NCI-H524 treated with DMSO at 0.1 percent for 48 hours (cell line): ENCODE data around the gene PAK2.
"Not testable (repeated sequence)": the region's sequence is repeated elsewhere in the genome, so short reads cannot be mapped to it uniquely, and the experiment has no call there.

Experiments used
- DNase-seq: peaks from one replicate; lab custom pipeline; 2025; lab: John Stamatoyannopoulos, UW

The PAK2 gene

DNA sequence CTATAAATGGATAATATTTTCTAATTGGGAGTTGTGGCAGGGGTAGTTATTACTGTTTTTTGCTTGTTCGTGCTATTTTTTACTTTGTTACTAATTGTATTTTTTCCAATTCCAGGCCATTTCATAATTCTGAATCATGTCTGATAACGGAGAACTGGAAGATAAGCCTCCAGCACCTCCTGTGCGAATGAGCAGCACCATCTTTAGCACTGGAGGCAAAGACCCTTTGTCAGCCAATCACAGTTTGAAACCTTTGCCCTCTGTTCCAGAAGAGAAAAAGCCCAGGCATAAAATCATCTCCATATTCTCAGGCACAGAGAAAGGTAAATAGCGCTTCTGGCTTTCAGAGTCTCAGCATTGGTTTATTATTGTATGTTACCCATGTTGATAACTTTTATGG is 42.9 kb downstream of the PAK2 start:
- no peak for DNase-seq

DNA sequence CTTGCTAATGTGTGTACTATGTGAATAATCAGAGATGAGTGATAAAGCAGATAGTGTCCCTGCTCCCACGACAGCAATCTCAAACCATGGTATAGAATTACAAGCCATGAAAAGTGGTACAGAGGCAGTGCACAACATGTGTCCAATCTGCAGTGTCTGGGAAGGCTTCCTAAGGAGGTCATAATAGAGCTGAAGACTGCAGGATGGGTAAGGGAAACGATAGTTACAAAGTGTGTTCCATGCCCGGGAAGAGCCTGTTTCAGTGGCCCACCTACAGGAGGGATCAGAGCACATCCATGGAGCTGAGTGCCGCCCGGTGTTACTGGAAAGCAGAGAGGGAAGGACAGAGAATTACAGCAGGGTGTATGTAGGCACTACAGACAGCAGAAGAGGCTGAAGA is 48.9 kb downstream of the PAK2 start:
- DNase-seq = no peak

DNA sequence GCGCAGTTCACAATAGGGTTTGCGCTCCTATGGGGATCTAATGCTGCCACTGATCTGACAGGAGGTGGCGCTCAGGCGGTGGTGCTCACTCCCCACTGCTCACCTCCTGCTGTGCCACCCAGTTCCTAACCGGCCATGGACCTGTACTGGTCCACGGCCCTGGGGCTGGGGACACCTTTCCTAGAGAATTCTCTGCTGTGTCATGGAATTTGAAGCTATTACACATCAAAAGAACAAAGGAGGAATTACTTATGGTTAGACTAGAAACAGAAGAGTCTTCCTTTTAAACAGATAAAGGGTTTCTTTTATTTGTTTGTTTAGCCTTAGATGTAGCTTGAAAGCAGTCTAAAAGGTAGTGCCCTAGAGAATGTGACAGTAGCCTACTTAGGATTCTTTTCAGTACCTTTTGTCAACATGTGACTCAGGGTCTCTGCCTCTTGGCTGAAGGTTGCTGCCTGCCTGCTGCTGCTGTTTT is 50.3 kb downstream of the PAK2 start:
- no peak for DNase-seq

DNA sequence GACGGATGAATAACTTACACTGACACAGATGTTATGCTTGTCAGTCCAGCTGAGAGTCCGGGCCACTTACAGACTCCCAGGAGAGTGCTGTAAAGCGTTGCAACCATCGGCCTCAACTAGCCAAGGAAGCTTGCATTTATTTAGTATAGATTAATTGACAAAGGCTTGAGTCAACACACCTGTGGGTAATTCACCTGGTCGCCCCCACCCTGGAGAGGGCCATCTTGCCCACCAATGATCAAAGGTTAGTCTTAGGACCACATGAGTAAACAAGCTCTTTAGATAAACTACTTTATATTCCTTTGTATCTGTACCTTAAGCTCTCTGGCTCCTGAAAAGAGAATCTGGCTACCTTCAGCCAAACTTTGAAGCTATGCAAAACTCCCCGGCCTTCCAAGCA is 51.0 kb downstream of the PAK2 start:
- no peak for DNase-seq

DNA sequence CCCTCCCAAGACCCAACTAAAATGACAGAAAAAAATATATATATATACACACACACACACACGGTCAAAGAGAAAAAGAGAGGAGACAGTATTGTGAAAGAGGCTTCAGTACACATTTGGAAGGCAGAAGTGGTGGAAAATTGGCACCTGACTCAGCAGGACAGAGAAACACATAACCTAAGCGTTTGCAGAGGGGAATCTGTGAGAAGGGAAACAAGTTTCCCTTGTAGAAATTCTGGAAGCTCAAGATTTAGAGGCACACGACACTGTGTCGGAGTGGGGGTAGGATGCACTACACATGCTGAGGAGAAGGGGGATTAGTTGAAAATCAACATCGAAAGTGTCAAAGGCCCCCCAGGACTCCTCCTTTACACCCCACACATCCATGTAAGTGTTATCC is 53.1 kb downstream of the PAK2 start:
- DNase-seq = no peak

DNA sequence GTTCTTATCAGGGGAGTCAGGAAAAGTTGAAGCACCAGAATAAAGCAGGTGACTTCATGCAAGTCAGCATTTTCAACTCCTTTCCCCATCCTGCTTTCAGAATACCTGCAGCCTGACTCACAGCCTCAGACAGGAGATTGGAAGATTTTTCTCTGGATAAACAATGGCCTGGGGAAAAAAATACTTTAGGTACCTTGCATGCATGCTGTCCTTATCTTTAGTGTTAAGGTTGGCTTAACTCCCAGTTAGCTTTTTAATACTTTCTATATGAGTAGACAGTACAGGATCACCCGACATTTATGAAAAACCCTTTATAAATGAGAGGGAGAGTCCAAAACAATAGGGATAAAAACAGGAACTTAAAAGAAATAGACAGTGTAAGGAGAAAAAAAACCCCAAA is 53.6 kb downstream of the PAK2 start:
- no peak for DNase-seq

DNA sequence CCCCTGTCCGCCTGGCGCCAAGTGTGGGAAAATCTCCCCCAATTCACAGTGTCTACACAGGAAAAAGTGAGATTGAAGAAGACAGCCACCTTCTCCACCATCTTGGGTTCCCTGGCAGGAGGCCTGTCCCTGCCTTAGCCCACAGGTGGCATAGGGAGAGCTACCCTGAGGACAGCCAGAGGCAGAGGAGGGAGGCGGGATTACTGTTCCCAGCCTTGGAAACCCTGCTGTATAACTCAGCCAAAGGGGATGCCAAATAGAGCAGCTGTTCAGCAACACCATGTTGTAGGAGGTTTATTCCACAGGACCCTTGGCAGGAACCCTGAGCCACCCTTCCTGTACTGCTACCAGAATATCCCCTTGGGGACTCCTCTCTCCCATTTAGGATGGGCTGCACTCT is 54.8 kb downstream of the PAK2 start:
- no peak for DNase-seq

DNA sequence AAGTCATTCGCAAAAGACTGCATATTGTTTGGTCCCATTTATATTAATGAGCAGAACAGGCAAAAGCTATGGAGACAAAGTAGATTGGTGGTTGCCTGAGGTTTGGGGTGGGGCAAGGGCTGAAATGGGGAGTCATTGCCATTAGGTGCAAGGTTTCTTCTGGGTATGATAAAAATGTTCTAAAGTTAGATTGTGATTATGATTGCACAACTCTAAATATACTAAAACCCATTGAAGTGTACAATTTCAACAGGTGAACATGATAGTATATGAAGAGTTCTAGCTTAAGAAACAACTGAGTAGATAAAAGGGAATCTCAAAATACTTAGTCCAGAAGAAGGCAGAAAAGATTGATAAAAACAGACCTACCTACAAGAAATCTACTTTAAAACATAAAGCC is 56.7 kb downstream of the PAK2 start:
- no peak for DNase-seq

DNA sequence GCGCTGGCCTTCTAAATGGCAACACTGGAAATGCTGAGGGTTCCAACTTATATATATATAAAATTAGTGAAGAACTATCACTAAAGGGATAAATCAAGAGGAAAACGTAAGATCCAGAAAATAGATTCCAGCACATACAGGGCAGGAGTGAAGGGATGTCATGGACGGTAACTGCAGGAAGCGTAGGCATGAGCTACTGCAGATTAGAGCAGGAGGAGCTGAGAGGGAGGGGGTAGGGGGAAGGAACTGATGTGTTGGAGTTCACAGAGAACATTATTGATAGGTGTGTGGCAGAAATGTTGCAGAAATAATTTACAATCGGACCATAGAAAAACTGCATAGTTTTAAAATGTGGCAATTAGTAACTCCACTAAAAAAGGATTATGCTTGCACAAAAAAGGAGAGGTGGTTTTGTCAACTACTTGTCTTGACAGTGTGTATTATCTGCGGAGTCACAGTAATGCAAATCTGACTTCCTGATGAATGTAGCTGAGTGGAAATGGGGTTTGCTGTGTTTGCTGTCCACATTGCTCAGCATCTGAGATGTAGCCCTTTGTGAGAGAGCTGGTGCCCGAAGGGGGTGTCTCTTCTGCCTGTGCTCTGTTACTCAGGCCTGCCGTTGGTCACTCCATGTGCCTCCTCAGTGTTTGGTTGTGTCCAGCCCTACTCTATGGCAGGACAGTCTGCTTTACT is 61.2 kb downstream of the PAK2 start:
- no peak for DNase-seq

DNA sequence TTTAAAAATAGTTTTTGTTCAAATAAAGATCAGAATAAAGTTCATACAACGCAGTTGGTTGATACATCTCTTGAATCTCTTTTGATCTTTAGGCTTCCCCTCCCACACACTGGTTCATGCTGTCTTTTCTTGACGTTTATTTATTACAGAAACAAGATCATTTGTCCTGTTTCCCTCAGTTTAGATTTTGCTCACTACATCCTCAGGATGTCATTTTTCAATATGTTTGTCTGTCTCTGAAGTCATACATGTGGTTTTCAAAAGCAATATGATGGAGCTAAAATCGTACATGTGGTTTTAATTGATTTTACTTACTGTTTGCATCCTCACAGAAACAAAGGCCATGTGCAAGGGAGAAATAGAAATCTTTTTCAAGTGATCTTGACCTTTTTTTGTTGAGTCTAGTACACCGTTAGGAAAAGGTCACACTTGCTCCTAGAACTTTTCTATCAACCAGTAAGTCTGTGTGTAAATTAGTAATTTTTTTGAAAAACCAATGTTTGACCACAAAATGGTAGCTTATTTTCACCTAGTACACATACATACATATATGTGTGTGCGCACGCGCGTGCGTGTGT is 64.3 kb downstream of the PAK2 start:
- DNase-seq = no peak

DNA sequence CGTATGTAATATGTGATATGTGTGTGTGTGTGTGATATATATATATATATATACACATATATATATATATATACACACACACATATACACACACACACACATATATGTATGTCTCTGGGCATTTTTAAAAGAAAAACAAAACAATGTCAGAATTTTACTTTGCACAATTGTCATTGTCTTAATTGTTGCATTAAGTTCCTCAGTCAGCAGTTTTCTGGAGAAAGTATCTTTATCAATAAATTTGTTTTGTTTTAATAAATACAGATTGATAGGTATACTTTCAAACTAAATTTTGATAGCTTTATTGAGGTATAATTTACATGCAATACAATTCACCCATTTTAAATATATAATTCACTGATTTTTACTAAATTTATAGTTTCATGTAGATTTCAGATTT is 65.1 kb downstream of the PAK2 start:
- no peak for DNase-seq

DNA sequence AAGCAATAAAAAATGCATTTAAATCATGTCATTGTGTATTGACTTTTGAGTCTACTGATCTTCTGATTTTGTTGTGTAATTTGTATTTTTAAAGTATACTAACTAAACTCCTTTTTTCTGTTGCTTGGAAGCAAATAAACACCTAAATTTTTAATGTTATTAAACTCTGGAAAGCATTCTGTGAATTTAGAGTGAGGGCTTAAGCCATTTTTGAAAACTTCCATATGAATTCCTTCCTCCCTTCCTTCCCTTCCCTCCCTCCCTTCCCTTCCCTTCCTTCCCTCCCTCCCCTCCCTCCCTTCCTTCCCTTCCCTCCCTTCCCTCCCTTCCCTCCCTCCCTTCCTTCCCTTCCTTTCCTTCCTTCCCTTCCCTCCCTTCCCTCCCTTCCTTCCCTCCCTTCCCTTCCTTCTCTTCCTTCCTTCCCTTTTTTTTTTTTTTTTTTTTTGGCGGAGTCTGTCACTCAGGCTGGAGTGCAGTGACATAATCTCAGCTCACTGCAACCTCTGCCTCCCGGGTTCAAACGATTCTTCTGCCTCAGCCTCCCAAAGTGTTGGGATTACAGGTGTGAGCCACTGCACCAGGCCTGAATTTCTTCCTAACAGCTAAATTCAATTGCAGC is 71.4 kb downstream of the PAK2 start:
- DNase-seq = no peak

DNA sequence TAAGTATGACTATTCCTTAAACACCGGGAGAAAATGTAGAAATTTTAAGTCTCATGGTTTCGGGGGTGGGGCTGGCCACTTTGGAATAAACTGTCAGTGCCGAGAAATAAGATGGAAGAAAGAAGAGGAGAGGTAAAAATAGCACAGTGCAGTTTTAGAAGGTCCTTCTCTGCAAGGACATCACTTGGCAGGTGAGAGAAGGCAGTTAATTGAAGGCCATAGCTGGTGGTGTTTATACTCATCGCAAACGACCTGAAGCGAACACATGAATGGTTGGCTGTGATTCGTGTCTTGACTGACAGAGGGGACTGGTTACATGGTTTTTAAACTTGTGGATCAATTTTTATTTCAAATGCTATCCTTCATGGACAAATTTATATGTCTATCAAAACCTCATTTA is 73.2 kb downstream of the PAK2 start:
- no peak for DNase-seq

DNA sequence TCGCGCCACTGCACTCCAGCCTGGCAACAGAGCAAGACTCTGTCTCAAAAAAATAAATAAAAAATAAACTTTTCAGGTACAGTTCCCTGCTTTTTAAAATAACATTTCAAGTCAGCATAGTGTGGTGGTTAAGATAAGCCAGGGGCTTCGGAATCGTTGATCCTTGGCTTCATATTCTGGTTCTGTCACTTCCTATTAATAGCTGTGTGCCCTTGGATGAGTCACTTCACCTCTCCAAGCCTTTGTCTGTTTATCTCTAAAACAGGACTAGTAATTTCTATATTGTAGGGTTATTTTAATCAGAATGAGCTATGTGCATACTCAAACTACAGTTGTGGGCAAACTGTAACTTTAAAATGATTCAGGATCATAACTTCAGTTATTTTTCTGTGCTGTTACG is 74.2 kb downstream of the PAK2 start:
- DNase-seq = no peak

DNA sequence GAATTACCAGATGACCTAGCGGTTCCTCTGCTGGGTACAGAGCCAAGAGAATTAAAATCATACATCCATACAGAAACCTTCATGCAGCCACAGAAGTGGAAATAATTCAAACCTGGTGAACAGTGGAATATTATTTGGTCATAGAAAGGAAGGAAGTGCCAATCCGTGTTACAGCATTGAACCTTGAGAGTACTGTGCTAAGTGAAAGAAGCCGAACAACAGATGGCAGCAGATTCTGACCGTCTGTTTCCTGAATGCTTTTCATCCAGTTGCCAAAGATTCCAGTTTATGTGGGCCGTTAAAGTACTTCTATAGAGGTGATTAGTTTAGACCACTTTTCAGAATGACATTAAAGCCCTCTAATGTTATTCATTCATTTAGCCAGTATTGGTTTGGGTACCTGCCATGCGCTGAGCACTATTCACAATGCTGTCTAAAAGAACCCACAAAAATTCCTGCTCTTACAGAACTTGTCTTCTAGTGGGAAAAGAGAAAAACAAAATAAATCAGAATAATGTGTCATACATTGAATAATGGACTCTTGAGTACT is 82.2 kb downstream of the PAK2 start:
- DNase-seq = no peak

DNA sequence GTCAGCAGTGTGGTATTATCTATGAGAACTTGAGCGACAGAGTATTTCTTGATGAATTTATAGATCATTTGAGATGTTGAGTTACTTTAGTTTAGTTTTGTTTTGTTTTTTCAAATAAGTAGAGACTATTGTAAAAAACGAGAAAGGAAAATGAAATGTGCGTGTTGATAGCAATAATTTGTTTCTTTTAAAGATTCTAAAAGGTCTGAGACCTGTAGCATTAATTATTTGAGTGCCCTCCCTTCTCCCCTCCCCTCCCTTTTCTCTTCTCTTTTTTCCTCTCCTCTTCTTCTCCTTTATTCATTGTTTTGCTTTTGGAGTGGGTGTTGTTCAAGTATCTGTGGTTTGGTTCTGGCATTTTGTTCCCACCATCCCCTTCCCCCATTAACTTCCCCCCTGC is 90.0 kb downstream of the PAK2 start:
- DNase-seq = not testable (repeated sequence)

DNA sequence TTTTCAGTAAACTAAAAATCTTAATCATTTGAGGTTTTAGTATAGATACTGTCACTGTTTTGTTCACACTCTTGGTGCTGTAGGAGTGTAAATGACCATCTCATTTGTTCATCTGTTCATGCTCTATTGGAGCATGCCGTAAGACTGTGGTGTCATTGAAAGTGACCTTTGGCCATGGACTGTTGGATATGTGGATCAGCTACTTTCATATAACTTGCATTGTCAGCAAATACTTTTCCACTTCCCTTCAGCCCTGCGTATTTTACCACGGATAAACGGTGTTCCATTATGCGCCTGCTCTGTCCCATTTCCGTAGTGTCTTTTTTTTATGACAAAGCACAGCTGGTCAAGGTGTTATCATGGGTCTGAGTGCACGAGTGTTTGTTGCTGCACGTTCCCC is 95.4 kb downstream of the PAK2 start:
- DNase-seq = no peak

DNA sequence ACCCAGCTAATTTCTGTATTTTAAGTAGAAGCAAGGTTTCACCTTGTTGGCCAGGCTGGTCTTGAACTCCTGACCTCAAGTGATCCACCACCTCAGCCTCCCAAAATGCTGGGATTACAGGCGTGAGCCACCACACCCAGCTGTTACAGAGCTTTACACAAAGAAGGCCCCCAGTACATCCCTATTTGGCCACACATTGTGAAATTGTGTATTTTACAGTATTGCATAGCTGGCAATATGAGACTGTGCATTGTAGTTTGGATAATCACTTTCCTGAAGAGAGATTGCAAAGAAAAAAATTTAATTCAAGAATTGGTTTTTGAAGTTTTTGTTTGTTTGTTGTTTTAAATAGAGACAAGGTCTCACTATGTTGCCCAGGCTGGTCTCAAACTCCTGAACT is 97.0 kb downstream of the PAK2 start:
- not testable (repeated sequence) for DNase-seq

DNA sequence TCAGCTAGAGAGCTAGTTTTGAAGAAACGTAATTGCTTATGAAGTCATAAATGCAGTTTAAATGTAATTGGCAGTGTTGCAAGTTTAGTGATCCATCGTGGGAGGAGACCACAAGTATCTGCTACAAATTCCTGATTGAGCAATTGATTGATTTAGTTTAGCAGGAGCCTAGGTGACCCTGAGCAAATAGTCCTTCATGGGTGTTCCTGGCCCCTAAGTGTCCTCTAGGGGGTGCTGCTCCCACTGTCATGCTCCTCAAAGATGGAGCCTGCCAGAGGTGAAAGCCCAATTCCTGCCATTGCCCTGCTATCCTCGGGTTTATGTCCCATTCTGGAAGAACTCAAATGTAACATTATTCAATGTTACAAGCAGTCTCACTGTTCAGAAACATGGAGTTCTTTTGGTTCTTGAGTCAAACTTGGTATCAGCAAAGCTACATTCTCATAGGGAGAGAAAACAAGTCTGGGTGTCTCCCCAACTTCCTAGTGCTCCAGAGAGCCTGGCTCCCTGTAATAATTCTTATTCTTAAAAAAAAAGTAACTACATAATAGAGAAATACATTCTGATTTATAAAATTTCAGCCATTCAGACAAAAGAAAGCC is 98.3 kb downstream of the PAK2 start:
- peak; percentile 4 for DNase-seq

DNA sequence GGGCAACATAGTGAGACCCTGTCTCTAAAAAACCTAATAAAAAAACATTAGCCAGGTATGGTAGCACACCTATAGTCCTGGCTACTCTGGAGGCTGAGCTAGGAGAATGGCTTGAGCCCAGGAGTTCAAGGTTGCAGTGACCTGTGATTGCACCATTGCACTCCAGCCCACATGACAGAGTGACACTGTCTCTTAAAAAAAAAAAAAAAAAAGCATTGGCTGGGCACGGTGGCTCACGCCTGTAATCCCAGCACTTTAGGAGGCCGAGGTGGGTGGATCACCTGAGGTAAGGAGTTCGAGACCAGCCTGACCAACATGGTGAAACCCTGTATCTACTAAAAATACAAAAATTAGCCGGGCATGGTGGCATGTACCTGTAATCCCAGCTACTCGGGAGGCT is 99.7 kb downstream of the PAK2 start:
- DNase-seq = not testable (repeated sequence)

DNA sequence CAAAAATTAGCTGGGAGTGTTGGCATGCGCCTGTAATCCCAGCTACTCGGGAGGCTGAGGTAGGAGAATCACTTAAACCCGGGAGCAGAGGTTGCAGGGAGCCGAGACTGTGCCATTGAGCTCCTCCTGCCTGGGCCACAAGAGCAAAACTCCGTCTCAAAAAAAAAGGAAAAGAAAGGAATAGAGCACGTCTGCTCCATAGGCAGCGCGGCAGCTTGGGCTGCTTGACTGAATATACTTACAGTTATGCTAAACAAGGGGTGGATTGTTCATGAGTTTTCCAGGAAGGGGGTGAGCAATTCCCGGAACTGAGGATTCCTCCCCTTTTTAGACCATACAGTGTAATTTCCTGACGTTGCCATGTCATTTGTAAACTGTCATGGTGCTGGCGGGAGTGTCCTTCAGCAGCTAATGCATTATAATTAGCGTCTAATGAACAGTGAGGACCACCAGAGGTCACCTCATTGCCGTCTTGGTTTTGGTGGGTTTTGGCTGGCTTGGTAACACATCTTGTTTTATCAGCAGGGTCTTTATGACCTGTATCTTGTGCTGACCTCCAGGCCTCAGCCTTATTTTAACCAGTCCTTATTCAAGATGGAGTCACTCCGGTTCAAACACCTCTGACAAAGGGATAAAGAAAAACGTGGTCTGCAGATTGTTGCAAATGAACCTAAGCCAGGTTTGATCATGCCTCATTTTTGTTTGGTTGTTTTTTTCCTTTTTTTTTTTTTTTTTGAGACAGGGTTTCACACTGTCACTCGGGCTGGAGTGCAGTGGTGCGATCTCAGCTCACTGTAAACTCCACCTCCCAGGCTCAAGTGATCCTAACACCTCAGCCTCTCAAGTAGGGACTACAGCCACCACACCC is 103.1 kb downstream of the PAK2 start:
- no peak for DNase-seq
